K562 (cell line): ENCODE results near the gene AGPAT1. TPM values are rescaled to one million over a fixed set of nuclear protein-coding genes. Genes with fewer than 3 reads are reported as not detected.
A peak's percentile ranks its signal among the peaks of the same experiment; 100 is the strongest.

Source experiments
- ARNT ChIP-seq, 2 experiments: fragments of 450-650 bp; IDR thresholded peaks; 2 replicates each; pipeline ENCODE4 v1.6.1; 2016; ENCODE audit warnings: mild to moderate bottlenecking in 1 of 2
- ATF6 ChIP-seq: sonication (generic); formaldehyde crosslinking; IDR thresholded peaks from 2 replicates; pipeline ENCODE4 v1.4.0; 2020; ENCODE audit warnings: mild to moderate bottlenecking, missing genetic modification reagents
- CREB3 ChIP-seq: fragments of 450-650 bp; conservative IDR thresholded peaks from 2 replicates; pipeline ENCODE4 v1.6.1; 2016; ENCODE audit warnings: missing genetic modification characterization, low read depth, mild to moderate bottlenecking, missing compliant biosample characterization, moderate library complexity
- EP400 ChIP-seq: fragments of 450-650 bp; IDR thresholded peaks from 2 replicates; pipeline ENCODE4 v1.6.1; 2017; ENCODE audit warnings: antibody characterized with exemption, mild to moderate bottlenecking, moderate library complexity
- ETS2 ChIP-seq: IDR thresholded peaks from 2 replicates; pipeline ENCODE4 v1.6.1; 2016; ENCODE audit warnings: borderline replicate concordance, missing genetic modification characterization, mild to moderate bottlenecking, moderate library complexity, missing compliant biosample characterization; ENCODE audit not compliant: poor library complexity, severe bottlenecking
- FUS ChIP-seq: fragments of 200-400 bp; formaldehyde crosslinking; optimal IDR thresholded peaks from 2 replicates; pipeline ENCODE3; 2017; ENCODE audit warnings: low read depth, low read length
- GABPB2 ChIP-seq: fragments of 250-450 bp; sonication (Bioruptor Pico); conservative IDR thresholded peaks from 2 replicates; pipeline ENCODE4 v1.5.1; 2021; ENCODE audit warnings: mild to moderate bottlenecking
- HES1 ChIP-seq: fragments of 450-650 bp; IDR thresholded peaks from 2 replicates; pipeline ENCODE4 v1.6.1; 2016; ENCODE audit warnings: low read depth, mild to moderate bottlenecking, moderate library complexity
- HMG20A ChIP-seq: fragments of 450-650 bp; formaldehyde crosslinking; conservative IDR thresholded peaks from 2 replicates; pipeline ENCODE4 v1.4.0; 2020; ENCODE audit warnings: mild to moderate bottlenecking, mixed read lengths
- JUNB ChIP-seq: fragments of 450-650 bp; formaldehyde crosslinking; conservative IDR thresholded peaks from 2 replicates; pipeline ENCODE4 v1.4.0; 2020; ENCODE audit warnings: mild to moderate bottlenecking
- PHF20 ChIP-seq: fragments of 450-650 bp; IDR thresholded peaks from 2 replicates; pipeline ENCODE4 v1.6.1; 2018; ENCODE audit not compliant: partially characterized antibody
- PHF8 ChIP-seq: fragments of 200-600 bp; sonication (generic); IDR thresholded peaks from 2 replicates; pipeline ENCODE4 v1.6.1; 2012; ENCODE audit warnings: mixed run types, mild to moderate bottlenecking, inconsistent platforms, low read length, moderate library complexity, borderline replicate concordance
- PTTG1 ChIP-seq: fragments of 450-650 bp; IDR thresholded peaks from 2 replicates; pipeline ENCODE4 v1.6.1; 2016; ENCODE audit warnings: low read depth, mild to moderate bottlenecking, missing genetic modification characterization, missing compliant biosample characterization
- RBM34 ChIP-seq: fragments of 200-400 bp; formaldehyde crosslinking; IDR thresholded peaks from 2 replicates; pipeline ENCODE4 v1.6.1; 2018; ENCODE audit warnings: low read length, borderline replicate concordance; ENCODE audit not compliant: insufficient read depth
- SMAD2 ChIP-seq: fragments of 150-350 bp; IDR thresholded peaks from 2 replicates; pipeline ENCODE4 v1.6.1; 2014; ENCODE audit warnings: low read depth, mild to moderate bottlenecking, low read length
- SNAPC5 ChIP-seq: fragments of 250-450 bp; sonication (Bioruptor Pico); IDR thresholded peaks from 2 replicates; pipeline ENCODE4 v1.8.0; 2021; ENCODE audit warnings: moderate library complexity, mild to moderate bottlenecking, inconsistent platforms
- SOX6 ChIP-seq: fragments of 450-650 bp; IDR thresholded peaks from 2 replicates; pipeline ENCODE4 v1.6.1; 2014; ENCODE audit warnings: mild to moderate bottlenecking
- ZBTB1 ChIP-seq: sonication (generic); formaldehyde crosslinking; IDR thresholded peaks from 2 replicates; pipeline ENCODE4 v1.8.1; 2023; ENCODE audit warnings: missing genetic modification reagents, low read depth, mild to moderate bottlenecking, borderline replicate concordance
- ZMIZ1 ChIP-seq, 2 experiments: fragments of 150-350 bp in 1 of 2; IDR thresholded peaks; 2 replicates each; pipeline ENCODE4 v1.6.1; 2012 to 2016; ENCODE audit warnings: low read depth in 2 of 2, low read length in 2 of 2, mild to moderate bottlenecking in 1 of 2, moderate library complexity in 1 of 2
- ZNF232 ChIP-seq: sonication (generic); formaldehyde crosslinking; IDR thresholded peaks from 2 replicates; pipeline ENCODE4 v1.8.0; 2022; ENCODE audit warnings: mild to moderate bottlenecking, missing genetic modification reagents
- ZNF408 ChIP-seq: fragments of 250-450 bp; sonication (Bioruptor Pico); IDR thresholded peaks from 2 replicates; pipeline ENCODE4 v1.4.0; 2020; ENCODE audit warnings: low read depth, mild to moderate bottlenecking, moderate library complexity
- polyA plus RNA-seq, 8 experiments: library from polyadenylated mRNA; depleted of rRNA in 4 of 8; stranded (reverse) in 5 of 8; unstranded in 3 of 8; fragments of >200 nt; fragmentation: Nextera tagmentation in 2 of 8; fragmentation: Illumina TruSeq in 1 of 8; extraction: Ambion mirVana in 2 of 8; extraction: Trizol in 1 of 8; gene quantifications; 2 replicates each; pipeline versions ENCODE4 v1.2.1 to v1.2.3, GENCODE V29; 2011 to 2014; ENCODE audit warnings: inconsistent platforms in 1 of 8, missing spikeins in 1 of 8
- total RNA-seq, 7 experiments: library from RNA; depleted of rRNA in 6 of 7; stranded (reverse); fragments of >200 nt in 6 of 7; fragmentation: Illumina TruSeq in 2 of 7; extraction: Trizol in 2 of 7; gene quantifications; 2 replicates each; pipeline versions ENCODE4 v1.2.1 to v1.2.3, GENCODE V29; 2011 to 2021; ENCODE audit warnings: low replicate concordance in 1 of 7

AGPAT1 gene
- total and polyA plus RNA-seq, 9 of the 15 experiments (the other 6 are each of a cell fraction or from before 2014, with no cell fraction given), result 37.9 to 176 (median 69.4) TPM

GRCh38 chr6:32177788-32178546, 2.1 kb upstream of the AGPAT1 start, which contains the start of gene RNF5 (continued):
- peak; percentile 81; the same call in 1 of the 2 replicates for TF ChIP-seq EP400
- peak; percentile 62; the same call in 1 of the 2 replicates for TF ChIP-seq PHF8
- TF ChIP-seq ETS2, result no peak
- no peak for TF ChIP-seq ARNT (IDR thresholded peaks at IDR 0.05)
- TF ChIP-seq JUNB (CRISPR knock-in tag), result no peak
- TF ChIP-seq ZBTB1 (CRISPR knock-in tag), result no peak
- TF ChIP-seq RBM34, result no peak
- TF ChIP-seq ZNF408 (CRISPR knock-in tag), result no peak
- TF ChIP-seq SOX6, result 0 out of 2 replicates have a peak, but pooled peaks have one; percentile 4
- TF ChIP-seq GABPB2, result no peak
- no peak for TF ChIP-seq HMG20A (CRISPR knock-in tag)
- TF ChIP-seq ZMIZ1 (IDR thresholded peaks at IDR 0.05; ENCODE audit: low read depth in 2 of 2, low read length in 2 of 2), result no peak
- TF ChIP-seq SMAD2, result no peak
- TF ChIP-seq ZNF232 (CRISPR knock-in tag), result no peak
- TF ChIP-seq HES1, result no peak; the same call in 1 of the 2 replicates
- no peak for TF ChIP-seq PTTG1 (tag)
- no peak for TF ChIP-seq SNAPC5 (CRISPR knock-in tag)
- TF ChIP-seq FUS, result no peak
- no peak for TF ChIP-seq PHF20
- TF ChIP-seq ATF6 (CRISPR knock-in tag), result 0 out of 2 replicates have a peak, but pooled peaks have one; percentile 10
- no peak for TF ChIP-seq CREB3 (tag)
